Measurements from ENCODE around the gene HOXB2. TPM values are rescaled to one million over a fixed set of nuclear protein-coding genes. Genes with fewer than 3 reads are reported as not detected.

The HOXB2 gene
- total RNA-seq, 1 experiment from 2014 or later, result not detected

DNA sequence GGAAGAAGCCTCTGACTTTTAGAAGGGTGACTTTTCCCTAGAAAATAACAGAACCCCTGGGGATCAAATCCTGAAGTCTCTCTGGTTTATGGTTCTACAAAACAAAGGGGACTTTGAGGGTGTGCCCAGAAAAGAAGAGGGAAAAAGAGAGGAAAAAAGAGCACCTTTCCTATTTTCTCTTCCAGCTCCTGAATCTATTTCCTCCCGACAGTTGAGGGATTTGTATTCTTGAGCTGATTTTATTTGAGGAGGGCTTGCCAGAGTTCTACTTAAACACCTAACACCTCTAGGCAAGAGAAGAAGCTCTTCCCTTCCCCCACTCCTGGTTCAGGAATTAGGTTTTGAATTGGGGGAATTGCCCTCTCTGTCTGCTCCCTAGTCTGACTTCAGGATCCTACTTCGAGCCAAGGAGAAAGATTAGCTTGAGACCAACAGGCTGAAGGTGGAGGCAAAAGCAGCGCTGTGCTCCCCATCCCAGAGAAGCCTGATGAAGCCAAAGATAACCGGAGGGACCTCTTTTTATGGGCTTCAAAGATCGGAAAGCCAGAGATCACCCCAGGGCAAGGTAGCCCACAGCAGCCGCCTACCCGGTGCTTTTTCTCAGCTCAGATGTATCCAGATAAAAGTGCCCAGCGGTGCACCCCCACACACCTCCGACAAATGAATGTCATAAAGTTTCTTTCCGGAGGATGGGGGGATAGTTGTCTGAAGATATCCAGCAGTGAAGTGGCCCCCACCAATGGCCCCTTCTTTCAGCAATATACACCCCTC, 44.3 kb upstream of the HOXB2 start:
- H2BK120ac ChIP-seq (ENCODE audit: low read depth, low read length, poor library complexity, severe bottlenecking), result no peak overlapping the region

More for the DNA sequence above, 44.3 kb upstream of the HOXB2 start:
- Histone ChIP-seq H3K18ac (ENCODE audit: insufficient read length, low read depth, low read length) (no peak overlapping the region), H3K23ac (ENCODE audit: insufficient read length, low read depth, low read length) (no peak overlapping the region), H3K79me1 (ENCODE audit: insufficient read depth, low read depth, low read length, poor library complexity, severe bottlenecking) (no peaks in the 10 kb centered on the region), H3K27me3 (ENCODE audit: insufficient read depth, low read length) (peaks cover 98% of the 10 kb centered on the region), H3K79me2 (ENCODE audit: insufficient read depth, low read length) (no peaks in the 10 kb centered on the region), H4K5ac (ENCODE audit: insufficient read length, low read depth, low read length) (no peak overlapping the region), H2AFZ (ENCODE audit: low read length) (no peak overlapping the region), H3K4ac (ENCODE audit: low read depth, low read length) (no peak overlapping the region), H3K23me2 (ENCODE audit: insufficient read length, low read depth, low read length, poor library complexity, severe bottlenecking) (peaks cover 3% of the 10 kb centered on the region), H4K8ac (replicated peaks; ENCODE audit: insufficient read length, low read depth, low read length) (no peak overlapping the region), H4K91ac (ENCODE audit: insufficient read length, low read depth, low read length) (no peak overlapping the region), H4K20me1 (ENCODE audit: control insufficient read depth, insufficient read depth, insufficient read length) (no peaks in the 10 kb centered on the region), H3K14ac (ENCODE audit: insufficient read depth, low read length) (no peak overlapping the region), H3K4me2 (ENCODE audit: insufficient read depth, insufficient read length, low read length) (no peak overlapping the region), H2AK5ac (ENCODE audit: insufficient read length, low read length) (no peak overlapping the region), H2BK15ac (ENCODE audit: low read depth, low read length) (no peak overlapping the region), H3K9me3 (ENCODE audit: control insufficient read depth, low read depth, low read length) (no peaks in the 10 kb centered on the region), H3T11ph (ENCODE audit: low read length) (no peak overlapping the region), H3K56ac (ENCODE audit: insufficient read length, low read depth, low read length) (no peak overlapping the region), H2BK20ac (ENCODE audit: low read depth, low read length, poor library complexity, severe bottlenecking) (no peak overlapping the region), H2BK5ac (ENCODE audit: insufficient read length, low read length) (no peak overlapping the region), H2BK12ac (ENCODE audit: insufficient read length, low read depth, low read length) (no peak overlapping the region), H3K9ac (ENCODE audit: extremely low read depth, insufficient read length, low read length) (no peak overlapping the region), H3K4me1 (ENCODE audit: insufficient read depth, low read length) (no peaks in the 10 kb centered on the region), H3K27ac (ENCODE audit: insufficient read length, low read depth, low read length) (no peak overlapping the region)
- no CpG with 5 or more reads among the region's 10 CpGs for WGBS (ENCODE audit: extremely low coverage, insufficient read length, low lambda C conversion rate)
- Mint-ChIP-seq H3K27me3 (ENCODE audit: low read depth) (peaks cover 100% of the 10 kb centered on the region), H3K4me1 (peaks cover 13 to 30% of the 10 kb centered on the region in 2 experiments), H3K36me3 (ENCODE audit: insufficient read depth in 1 of 3, low read depth in 3 of 3) (no peaks in the 10 kb centered on the region; a peak in 1 of 7 replicates), H3K4me3 (no peak overlapping the region), H3K9me3 (peaks cover 7 to 11% of the 10 kb centered on the region in 2 experiments; a peak in 3 of 5 replicates), H3K27ac (no peak overlapping the region)
- no peak for DNase-seq
- TF ChIP-seq, protein P1, sequence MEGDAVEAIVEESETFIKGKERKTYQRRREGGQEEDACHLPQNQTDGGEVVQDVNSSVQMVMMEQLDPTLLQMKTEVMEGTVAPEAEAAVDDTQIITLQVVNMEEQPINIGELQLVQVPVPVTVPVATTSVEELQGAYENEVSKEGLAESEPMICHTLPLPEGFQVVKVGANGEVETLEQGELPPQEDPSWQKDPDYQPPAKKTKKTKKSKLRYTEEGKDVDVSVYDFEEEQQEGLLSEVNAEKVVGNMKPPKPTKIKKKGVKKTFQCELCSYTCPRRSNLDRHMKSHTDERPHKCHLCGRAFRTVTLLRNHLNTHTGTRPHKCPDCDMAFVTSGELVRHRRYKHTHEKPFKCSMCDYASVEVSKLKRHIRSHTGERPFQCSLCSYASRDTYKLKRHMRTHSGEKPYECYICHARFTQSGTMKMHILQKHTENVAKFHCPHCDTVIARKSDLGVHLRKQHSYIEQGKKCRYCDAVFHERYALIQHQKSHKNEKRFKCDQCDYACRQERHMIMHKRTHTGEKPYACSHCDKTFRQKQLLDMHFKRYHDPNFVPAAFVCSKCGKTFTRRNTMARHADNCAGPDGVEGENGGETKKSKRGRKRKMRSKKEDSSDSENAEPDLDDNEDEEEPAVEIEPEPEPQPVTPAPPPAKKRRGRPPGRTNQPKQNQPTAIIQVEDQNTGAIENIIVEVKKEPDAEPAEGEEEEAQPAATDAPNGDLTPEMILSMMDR (conservative IDR thresholded peaks at IDR 0.05), result no peak
